ENCODE data around the gene C3orf62.
"Not testable (repeated sequence)": the region's sequence is repeated elsewhere in the genome, so short reads cannot be mapped to it uniquely, and the experiment has no call there.

Gene C3orf62

GRCh38 chr3:49244581-49245205 is 32.3 kb downstream of the C3orf62 start:
- Histone ChIP-seq H3K27ac (ENCODE audit: low read length) (no peak overlapping the region), H3K4me3 (ENCODE audit: low read length in 2 of 2) (no peak overlapping the region), H3K36me3 (ENCODE audit: control insufficient read depth in 2 of 2, insufficient read depth in 2 of 2, low read length in 2 of 2) (no peaks in the 10 kb centered on the region), H3K9ac (ENCODE audit: low read length in 2 of 2) (no peak overlapping the region), H3K9me3 (ENCODE audit: control insufficient read depth in 2 of 2, low read length in 2 of 2) (no peaks in the 10 kb centered on the region), H3K27me3 (ENCODE audit: control insufficient read depth in 1 of 2, insufficient read depth in 2 of 2, low read length in 2 of 2) (no peaks in the 10 kb centered on the region), H3K4me1 (ENCODE audit: control insufficient read depth, insufficient read depth, low read length) (peaks cover 3% of the 10 kb centered on the region)

GRCh38 chr3:49240091-49240490 is 36.9 kb downstream of the C3orf62 start:
- H3K9me3 ChIP-seq (ENCODE audit: control insufficient read depth in 2 of 2, low read length in 2 of 2); H3K9ac ChIP-seq (ENCODE audit: low read length in 2 of 2); H3K27me3 ChIP-seq (ENCODE audit: control insufficient read depth in 1 of 2, insufficient read depth in 2 of 2, low read length in 2 of 2); H3K4me3 ChIP-seq (ENCODE audit: low read length in 2 of 2); H3K4me1 ChIP-seq (ENCODE audit: control insufficient read depth, insufficient read depth, low read length); H3K36me3 ChIP-seq (ENCODE audit: control insufficient read depth in 2 of 2, insufficient read depth in 2 of 2, low read length in 2 of 2); H3K27ac ChIP-seq (ENCODE audit: low read length): not testable (repeated sequence)

- H3K4me1 ChIP-seq (ENCODE audit: control insufficient read depth, insufficient read depth, low read length), result peaks cover 2% of the 10 kb centered on the region
- peak overlapping the region; percentile 24 for H3K27ac ChIP-seq (ENCODE audit: low read length)
- no peaks in the 10 kb centered on the region for H3K36me3 ChIP-seq (ENCODE audit: control insufficient read depth in 2 of 2, insufficient read depth in 2 of 2, low read length in 2 of 2)
- H3K9ac ChIP-seq (ENCODE audit: low read length in 2 of 2), result no peak overlapping the region
- H3K27me3 ChIP-seq (ENCODE audit: control insufficient read depth in 1 of 2, insufficient read depth in 2 of 2, low read length in 2 of 2), result no peaks in the 10 kb centered on the region
- peak overlapping the region in 1 of 2 donors; percentile 9 for H3K4me3 ChIP-seq (ENCODE audit: low read length in 2 of 2)
- H3K9me3 ChIP-seq (ENCODE audit: control insufficient read depth in 2 of 2, low read length in 2 of 2), result peaks cover 3 to 7% of the 10 kb centered on the region in 2 donors
These were observed 38.5 kb downstream of the C3orf62 start for GRCh38 chr3:49238274-49239127.

GRCh38 chr3:49237344-49237743 is 39.7 kb downstream of the C3orf62 start:
- Histone ChIP-seq H3K27ac (ENCODE audit: low read length) (no peak overlapping the region), H3K4me1 (ENCODE audit: control insufficient read depth, insufficient read depth, low read length) (peaks cover 2% of the 10 kb centered on the region), H3K36me3 (ENCODE audit: control insufficient read depth in 2 of 2, insufficient read depth in 2 of 2, low read length in 2 of 2) (no peaks in the 10 kb centered on the region), H3K4me3 (ENCODE audit: low read length in 2 of 2) (no peak overlapping the region), H3K27me3 (ENCODE audit: control insufficient read depth in 1 of 2, insufficient read depth in 2 of 2, low read length in 2 of 2) (no peaks in the 10 kb centered on the region), H3K9ac (ENCODE audit: low read length in 2 of 2) (no peak overlapping the region), H3K9me3 (ENCODE audit: control insufficient read depth in 2 of 2, low read length in 2 of 2) (peaks cover 5 to 7% of the 10 kb centered on the region in 2 donors)

GRCh38 chr3:49236226-49236625 is 40.8 kb downstream of the C3orf62 start:
- peaks cover 5 to 7% of the 10 kb centered on the region in 2 donors for H3K9me3 ChIP-seq (ENCODE audit: control insufficient read depth in 2 of 2, low read length in 2 of 2)

GRCh38 chr3:49228817-49229216 is 48.2 kb downstream of the C3orf62 start:
- not testable (repeated sequence) for H3K4me1 ChIP-seq (ENCODE audit: control insufficient read depth, insufficient read depth, low read length); H3K27me3 ChIP-seq (ENCODE audit: control insufficient read depth in 1 of 2, insufficient read depth in 2 of 2, low read length in 2 of 2); H3K36me3 ChIP-seq (ENCODE audit: control insufficient read depth in 2 of 2, insufficient read depth in 2 of 2, low read length in 2 of 2); H3K27ac ChIP-seq (ENCODE audit: low read length); H3K4me3 ChIP-seq (ENCODE audit: low read length in 2 of 2); H3K9ac ChIP-seq (ENCODE audit: low read length in 2 of 2)
- H3K9me3 ChIP-seq (ENCODE audit: control insufficient read depth in 2 of 2, low read length in 2 of 2), result peaks cover 11 to 15% of the 10 kb centered on the region in 2 donors

More at GRCh38 chr3:49236226-49236625, 40.8 kb downstream of the C3orf62 start:
- Histone ChIP-seq H3K4me3 (ENCODE audit: low read length in 2 of 2) (no peak overlapping the region), H3K36me3 (ENCODE audit: control insufficient read depth in 2 of 2, insufficient read depth in 2 of 2, low read length in 2 of 2) (no peaks in the 10 kb centered on the region), H3K27me3 (ENCODE audit: control insufficient read depth in 1 of 2, insufficient read depth in 2 of 2, low read length in 2 of 2) (no peaks in the 10 kb centered on the region), H3K27ac (ENCODE audit: low read length) (no peak overlapping the region), H3K4me1 (ENCODE audit: control insufficient read depth, insufficient read depth, low read length) (peaks cover 2% of the 10 kb centered on the region), H3K9ac (ENCODE audit: low read length in 2 of 2) (no peak overlapping the region)

- H3K4me1 ChIP-seq (ENCODE audit: control insufficient read depth, insufficient read depth, low read length), result peaks cover 14% of the 10 kb centered on the region
- no peak overlapping the region for H3K9ac ChIP-seq (ENCODE audit: low read length in 2 of 2)
- no peaks in the 10 kb centered on the region for H3K9me3 ChIP-seq (ENCODE audit: control insufficient read depth in 2 of 2, low read length in 2 of 2)
- H3K4me3 ChIP-seq (ENCODE audit: low read length in 2 of 2), result no peak overlapping the region
- no peak overlapping the region for H3K27ac ChIP-seq (ENCODE audit: low read length)
- H3K36me3 ChIP-seq (ENCODE audit: control insufficient read depth in 2 of 2, insufficient read depth in 2 of 2, low read length in 2 of 2), result no peaks in the 10 kb centered on the region
- no peaks in the 10 kb centered on the region for H3K27me3 ChIP-seq (ENCODE audit: control insufficient read depth in 1 of 2, insufficient read depth in 2 of 2, low read length in 2 of 2)
These were observed 55.0 kb downstream of the C3orf62 start for GRCh38 chr3:49222002-49222401.

- H3K9me3 ChIP-seq (ENCODE audit: control insufficient read depth in 2 of 2, low read length in 2 of 2); H3K27ac ChIP-seq (ENCODE audit: low read length): not testable (repeated sequence)
- H3K4me1 ChIP-seq (ENCODE audit: control insufficient read depth, insufficient read depth, low read length), result peaks cover 14% of the 10 kb centered on the region
These were observed 56.0 kb downstream of the C3orf62 start for GRCh38 chr3:49220985-49221563.

GRCh38 chr3:49219132-49219531 is 57.9 kb downstream of the C3orf62 start:
- Histone ChIP-seq H3K36me3 (ENCODE audit: control insufficient read depth in 2 of 2, insufficient read depth in 2 of 2, low read length in 2 of 2) (no peaks in the 10 kb centered on the region), H3K27ac (ENCODE audit: low read length) (peak overlapping the region; percentile 84), H3K4me1 (ENCODE audit: control insufficient read depth, insufficient read depth, low read length) (peaks cover 14% of the 10 kb centered on the region), H3K9ac (ENCODE audit: low read length in 2 of 2) (no peak overlapping the region), H3K4me3 (ENCODE audit: low read length in 2 of 2) (no peak overlapping the region), H3K27me3 (ENCODE audit: control insufficient read depth in 1 of 2, insufficient read depth in 2 of 2, low read length in 2 of 2) (no peaks in the 10 kb centered on the region), H3K9me3 (ENCODE audit: control insufficient read depth in 2 of 2, low read length in 2 of 2) (no peaks in the 10 kb centered on the region)

More at GRCh38 chr3:49220985-49221563, 56.0 kb downstream of the C3orf62 start:
- not testable (repeated sequence) for H3K4me3 ChIP-seq (ENCODE audit: low read length in 2 of 2); H3K9ac ChIP-seq (ENCODE audit: low read length in 2 of 2); H3K36me3 ChIP-seq (ENCODE audit: control insufficient read depth in 2 of 2, insufficient read depth in 2 of 2, low read length in 2 of 2); H3K27me3 ChIP-seq (ENCODE audit: control insufficient read depth in 1 of 2, insufficient read depth in 2 of 2, low read length in 2 of 2)

Data from stomach smooth muscle (tissue), 2 donors.